ENCODE results near the gene FBLN5.
"Not testable (repeated sequence)": the region's sequence is repeated elsewhere in the genome, so short reads cannot be mapped to it uniquely, and the experiment has no call there.

Gene FBLN5

DNA sequence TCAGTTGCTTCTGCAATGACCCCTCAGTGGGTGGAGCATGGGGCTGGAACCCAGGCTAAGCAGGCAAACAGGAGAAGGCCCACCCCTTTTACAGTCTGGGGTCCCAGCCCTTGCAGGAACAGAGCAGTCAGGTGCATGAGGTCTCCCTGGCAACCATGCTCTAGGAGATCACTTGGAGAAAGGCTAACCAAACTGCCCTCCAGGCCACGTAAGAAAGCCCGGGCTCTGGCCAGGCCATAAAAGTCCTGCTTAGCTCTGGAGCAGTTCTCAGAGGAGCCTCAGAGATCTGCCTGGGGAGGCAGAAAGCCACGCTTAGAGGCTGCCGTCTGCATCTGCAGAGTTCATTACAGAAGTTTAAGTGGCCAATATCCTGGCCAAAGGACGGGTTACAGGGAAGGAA, 65.1 kb downstream of the FBLN5 start:
- no peak for DNase-seq

DNA sequence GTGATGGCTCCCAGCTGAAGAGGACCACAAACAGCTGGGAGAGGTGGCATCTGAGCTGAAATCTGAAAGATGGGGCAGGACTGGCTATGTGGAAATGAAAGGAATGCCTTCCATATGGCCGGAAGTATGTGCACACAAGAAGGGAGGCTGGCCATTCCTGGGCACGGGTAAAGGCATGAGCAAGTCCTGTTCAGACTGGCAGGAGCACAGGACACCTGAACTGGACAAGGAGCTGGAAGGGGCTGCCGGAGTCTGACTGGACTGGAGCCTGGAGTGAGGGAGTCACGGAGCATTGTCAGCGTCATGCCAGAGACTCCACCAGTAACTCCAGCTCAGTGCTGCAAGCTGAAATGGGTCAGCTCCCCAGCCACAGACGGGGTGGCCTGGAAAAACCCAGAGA, 68.3 kb downstream of the FBLN5 start:
- no peak for DNase-seq

DNA sequence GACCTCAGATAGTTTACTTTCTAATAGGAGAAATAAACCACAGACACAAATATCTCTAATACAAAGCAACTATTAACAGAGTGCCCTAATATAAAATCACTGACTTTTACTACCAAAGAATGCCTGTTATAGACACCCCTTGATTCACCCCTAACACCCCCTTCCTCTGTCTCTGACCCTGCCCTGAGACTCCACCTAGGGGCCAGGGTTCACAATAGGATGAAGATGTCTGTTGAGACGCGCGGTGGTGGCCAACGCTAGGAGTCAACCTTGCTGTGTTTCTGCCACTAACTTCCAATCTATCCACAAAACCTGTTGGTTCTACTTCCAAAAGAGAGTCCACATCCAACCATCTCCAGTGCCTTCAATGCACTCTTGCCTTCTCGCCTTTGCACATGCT, 69.2 kb downstream of the FBLN5 start:
- DNase-seq, result no peak

DNA sequence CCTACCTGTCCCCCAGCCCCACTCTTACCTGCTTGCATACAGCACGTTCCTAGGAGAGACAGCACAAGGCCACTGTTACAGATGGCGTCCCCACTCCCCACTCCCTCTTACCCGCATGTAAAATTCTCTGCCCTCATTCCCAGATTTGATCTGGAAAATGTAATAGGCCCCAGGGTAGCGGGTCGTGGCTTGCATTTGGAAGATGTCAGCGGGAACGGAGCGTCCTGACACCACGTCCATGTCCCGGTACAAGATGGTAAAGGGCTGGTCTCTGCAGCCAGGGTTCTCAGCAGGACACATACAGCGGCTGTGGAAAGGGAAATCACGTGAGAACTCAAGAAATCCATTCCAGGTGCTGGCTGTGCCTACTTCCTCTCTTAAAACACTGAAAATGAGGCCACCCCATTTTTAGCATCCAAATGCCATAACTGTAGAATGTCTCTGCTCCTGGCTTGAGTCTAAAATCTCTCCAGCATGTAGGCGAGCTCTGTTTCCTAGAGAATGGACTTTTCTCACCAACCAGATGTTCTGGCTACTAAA, 70.0 kb downstream of the FBLN5 start:
- DNase-seq, result no peak

- DNase-seq, result no peak
Measured at GRCh38 chr14:91876492-91876891, 71.0 kb downstream of the FBLN5 start.

DNA sequence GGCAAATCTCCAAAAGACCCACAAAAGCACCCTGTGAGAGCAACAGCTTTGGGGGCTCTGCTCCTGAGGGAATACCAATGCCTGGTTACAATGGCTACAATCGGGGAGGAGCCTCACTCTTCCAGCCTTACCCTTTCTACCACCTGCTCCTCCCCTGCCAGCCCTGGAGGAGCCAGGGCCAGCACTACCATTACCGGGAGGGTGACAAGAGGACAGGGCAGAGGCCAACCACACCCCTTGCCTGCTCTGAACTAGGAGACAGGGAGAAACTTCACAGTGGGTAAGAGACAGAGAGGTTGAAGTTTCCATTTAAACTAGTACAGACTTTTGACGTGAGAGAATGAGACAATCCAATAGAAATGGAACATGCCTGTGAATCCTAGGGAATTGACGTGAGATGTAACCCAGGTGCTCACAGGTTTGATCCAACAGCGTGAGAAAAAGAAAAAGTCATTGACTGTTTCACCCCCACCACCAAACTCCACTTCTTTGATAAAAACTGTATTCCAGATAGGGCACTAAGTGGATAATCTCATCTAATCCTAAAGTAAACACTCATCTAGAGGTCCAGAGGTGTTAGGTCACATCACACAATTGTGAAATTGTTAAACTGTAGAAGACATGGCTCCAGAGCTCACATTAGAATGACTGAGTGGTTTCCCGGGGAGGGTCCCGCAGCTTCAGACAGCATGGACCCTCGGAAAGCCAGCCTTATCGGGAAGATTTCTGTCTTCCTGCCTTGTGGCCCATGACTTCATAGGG, 71.8 kb downstream of the FBLN5 start:
- no peak for DNase-seq

DNA sequence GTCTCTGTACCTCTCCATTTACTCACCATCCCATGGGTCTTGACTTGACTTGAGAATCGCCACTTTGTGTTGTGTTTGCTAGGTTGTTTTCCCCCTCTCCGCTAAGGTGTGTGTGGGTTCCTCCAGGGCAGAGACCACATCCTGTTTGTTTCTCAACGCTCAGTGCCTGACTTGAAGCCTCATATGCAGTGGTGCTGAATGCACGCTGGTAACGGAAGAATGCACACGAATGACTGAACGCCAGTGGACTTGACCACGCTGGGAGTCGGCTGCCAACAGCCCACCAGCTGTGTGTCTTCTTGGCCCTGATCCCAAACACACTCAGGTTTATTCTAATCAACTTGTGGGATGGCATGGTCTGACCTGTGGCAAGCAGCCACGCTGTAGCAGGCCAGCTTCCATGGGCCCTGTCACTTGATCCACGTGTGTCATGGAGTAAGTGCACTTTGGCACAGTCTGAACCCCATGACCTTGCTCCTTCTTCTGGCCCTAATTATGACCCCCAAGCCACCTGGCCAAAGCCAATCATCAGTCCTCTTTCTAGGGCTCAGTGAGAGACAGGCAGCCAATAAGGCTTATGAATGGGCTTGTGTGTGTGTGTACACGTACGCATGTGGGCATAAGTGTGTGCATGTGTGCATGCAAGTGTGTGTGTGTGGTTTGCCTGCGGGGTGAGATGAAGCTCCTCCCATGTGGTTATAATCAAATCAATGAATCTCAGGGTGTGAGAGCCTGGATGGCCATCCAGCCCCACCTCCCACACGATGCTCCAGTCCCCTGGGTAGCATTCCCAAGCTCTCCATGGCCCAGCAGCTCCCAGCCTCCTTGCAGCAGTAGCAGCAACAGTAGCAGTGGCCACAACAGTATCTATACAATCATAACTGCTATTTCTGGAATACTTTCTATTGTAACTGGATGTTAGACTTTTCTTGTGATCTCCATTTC, 73.8 kb downstream of the FBLN5 start:
- no peak for DNase-seq

- no peak for DNase-seq
Measured at GRCh38 chr14:91872517-91873470, 74.7 kb downstream of the FBLN5 start.

GRCh38 chr14:91872011-91872501, 75.4 kb downstream of the FBLN5 start:
- DNase-seq, result no peak

DNA sequence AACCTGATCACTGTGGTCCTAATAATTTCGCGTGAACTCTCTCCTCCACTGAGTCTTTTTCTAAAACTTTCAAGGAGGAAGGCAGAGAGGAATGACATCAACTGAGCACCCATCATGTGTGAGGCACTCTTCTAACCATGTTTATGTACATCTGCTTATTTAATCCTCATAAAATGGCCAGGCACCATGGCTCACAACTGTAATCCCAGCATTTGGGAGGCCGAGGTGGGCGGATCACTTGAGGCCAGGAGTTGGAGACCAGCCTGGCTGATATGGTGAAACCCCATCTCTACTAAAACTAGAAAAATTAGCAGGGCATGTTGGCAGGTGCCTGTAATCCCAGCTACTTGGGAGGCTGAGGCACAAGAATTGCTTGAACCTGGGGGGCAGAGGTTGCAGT, 76.1 kb downstream of the FBLN5 start:
- not testable (repeated sequence) for DNase-seq

DNA sequence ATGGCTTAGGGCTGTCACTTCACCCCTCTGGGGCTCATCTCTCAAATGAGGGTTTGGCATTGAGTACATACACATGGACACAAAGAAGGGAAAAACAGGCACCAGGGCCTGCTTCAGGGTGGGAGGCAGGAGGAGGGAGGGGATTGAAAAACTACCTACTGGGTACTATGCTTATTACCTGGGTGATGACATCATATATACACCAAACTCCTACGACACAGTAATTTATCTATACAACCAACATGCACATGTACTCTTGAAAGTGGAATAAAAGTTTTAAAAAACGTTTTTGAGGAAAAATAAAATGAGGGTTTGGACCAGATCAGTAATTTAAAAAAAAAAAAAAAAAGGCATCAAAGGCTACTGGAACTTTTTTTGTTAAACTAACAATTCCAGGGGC, 76.6 kb downstream of the FBLN5 start:
- DNase-seq, result no peak

- DNase-seq, result no peak
Measured at GRCh38 chr14:91870001-91870400, 77.5 kb downstream of the FBLN5 start.

DNA sequence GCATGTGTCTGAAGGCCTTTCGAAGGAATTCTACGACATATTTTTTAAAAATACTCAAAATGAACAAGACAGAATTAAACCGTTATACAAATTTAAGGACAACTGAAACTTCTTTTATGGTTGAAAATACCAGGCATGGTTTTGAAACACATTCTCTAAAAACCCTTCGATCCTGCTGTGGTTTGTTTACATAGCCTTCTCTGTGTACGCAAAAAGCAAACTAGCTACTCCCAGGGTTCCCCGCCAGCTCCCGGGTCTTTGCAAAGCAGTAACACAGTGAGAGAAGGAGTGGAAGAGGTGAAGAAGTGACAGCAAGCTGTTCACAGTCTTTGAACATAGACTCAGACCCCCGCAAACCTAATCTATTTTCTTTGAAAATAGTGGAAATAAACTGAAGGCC, 77.9 kb downstream of the FBLN5 start:
- DNase-seq, result no peak

- DNase-seq, result no peak
Measured at GRCh38 chr14:91867316-91867988, 80.0 kb downstream of the FBLN5 start, which contains the start of gene TC2N. Gene TC2N, minus strand, starts transcription at chr14:91867536. Its CDS starts 53,767 bp downstream, at chr14:91813769.

GRCh38 chr14:91866511-91867295, 80.8 kb downstream of the FBLN5 start:
- no peak for DNase-seq

DNA sequence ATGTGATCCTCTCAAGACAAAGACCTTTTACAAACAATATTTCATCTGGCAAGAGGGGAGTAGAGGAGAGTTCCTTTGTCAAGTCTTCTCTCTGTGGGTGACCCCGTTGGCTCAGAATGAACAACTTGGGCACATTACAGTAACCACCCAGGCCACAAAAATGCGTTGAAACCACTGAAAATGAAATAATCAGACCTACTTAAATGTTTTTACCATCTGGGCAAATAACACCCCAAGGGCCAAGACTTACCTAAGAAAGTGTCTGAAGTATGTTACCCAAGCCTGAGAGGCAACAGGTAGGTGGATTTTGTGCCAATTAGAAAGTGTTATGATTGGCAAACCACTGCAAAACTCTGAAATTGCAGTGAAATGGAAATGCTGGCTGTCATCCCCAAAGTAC, 81.4 kb downstream of the FBLN5 start:
- DNase-seq, result no peak

- DNase-seq, result no peak
Measured at GRCh38 chr14:91862417-91862816, 85.1 kb downstream of the FBLN5 start.

GRCh38 chr14:91861091-91861490, 86.4 kb downstream of the FBLN5 start:
- no peak for DNase-seq

- no peak for DNase-seq
Measured at GRCh38 chr14:91860238-91860637, 87.3 kb downstream of the FBLN5 start.

GRCh38 chr14:91858536-91859275, 88.8 kb downstream of the FBLN5 start:
- no peak for DNase-seq
